ENCODE results near the gene MMP15. TPM values are rescaled to one million over a fixed set of nuclear protein-coding genes. Genes with fewer than 3 reads are reported as not detected.

MMP15 gene
- total and polyA plus RNA-seq, 2 of the 13 experiments (the other 11 are each of a cell fraction or from before 2014, with no cell fraction given): 35.2 to 44.9 TPM

DNA sequence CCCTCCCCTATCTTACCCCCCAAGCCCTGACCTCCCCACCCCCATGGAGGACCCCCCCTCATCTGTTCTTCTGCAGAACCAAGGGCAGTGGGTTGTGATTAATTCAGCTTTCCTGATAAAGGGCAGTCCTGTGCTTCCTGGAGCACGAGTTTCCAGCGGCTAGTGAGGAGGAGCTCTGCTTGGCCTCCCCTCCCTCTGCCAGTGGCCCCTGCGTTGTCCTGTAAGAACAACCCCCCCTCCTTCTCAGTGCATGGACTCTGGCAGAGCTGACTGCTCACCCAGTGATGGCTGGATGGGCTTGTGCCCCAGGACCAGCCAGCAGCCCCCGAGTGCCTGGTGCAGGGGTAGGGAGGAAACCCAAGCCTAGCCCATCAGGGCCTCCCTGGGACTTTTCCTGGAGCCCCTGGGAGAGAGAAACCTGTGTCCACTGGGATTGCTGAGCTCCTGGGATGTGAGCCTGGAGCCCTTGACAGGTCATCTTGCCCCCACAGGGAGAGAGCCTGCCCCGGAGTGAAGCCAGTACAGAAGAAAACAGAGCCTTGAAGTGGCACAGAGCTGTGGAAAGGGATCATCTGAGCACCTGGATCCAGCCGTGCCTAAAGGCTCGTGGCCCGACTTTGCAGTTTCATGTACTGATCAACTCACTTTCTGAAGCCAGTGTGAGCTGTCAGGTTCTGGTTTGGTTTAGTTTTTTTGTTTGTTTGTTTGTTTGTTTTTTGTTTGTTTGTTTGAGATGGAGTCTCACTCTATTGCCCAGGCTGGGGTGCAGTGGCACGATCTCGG lies 26.5 kb downstream of the MMP15 start (continued):
- TF ChIP-seq WIZ (CRISPR knock-in tag; IDR thresholded peaks at IDR 0.05) (no peak), ZNF121 (CRISPR knock-in tag; IDR thresholded peaks at IDR 0.05) (no peak), FOXP1 (IDR thresholded peaks at IDR 0.05) (0 out of 2 replicates have a peak, but pooled peaks have one; percentile 32), FOXP1 (CRISPR knock-in tag; IDR thresholded peaks at IDR 0.05) (no peak)

DNA sequence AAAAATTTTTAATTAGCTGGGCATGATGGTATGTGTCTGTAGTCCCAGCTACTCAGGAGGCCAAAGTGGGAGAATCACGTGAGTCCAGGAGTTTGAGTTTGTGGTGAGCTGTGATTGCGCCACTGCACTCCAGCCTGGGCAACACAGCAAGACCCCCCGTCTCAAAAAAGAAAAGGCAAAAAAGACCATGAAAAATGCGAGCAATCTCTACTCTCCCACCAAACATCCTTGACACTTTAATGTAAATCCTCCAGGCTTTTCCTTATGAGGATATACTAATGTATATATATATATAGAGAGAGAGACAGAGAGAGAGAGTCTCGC lies 28.1 kb downstream of the MMP15 start:
- no peaks in the 10 kb centered on the region for H3K9me3 ChIP-seq (ENCODE audit: low read length)
- no peak for FAIRE-seq
- BruUV-seq (replicated peaks): no TSS peak
- ChIA-PET CTCF (ENCODE audit: low intra/inter-chr PET ratio, low total read pairs) (no interaction called here), POLR2A (interaction anchor here (1.4 kb wide), 1 partner anchor 21 kb away, joined by 5 read pairs; no protein-coding TSS in a partner anchor)
- no peaks in the 10 kb centered on the region for H3K36me3 ChIP-seq (replicated peaks in 1 of 2; ENCODE audit: control insufficient read depth in 1 of 2, insufficient read depth in 2 of 2, low read length in 2 of 2)
- in situ Hi-C loops (cut with HindIII; ENCODE audit: extremely low pct_ligation_motif_present, low pct_unique_long_range_greater_than_20kb): no loop called here
- H4K20me1 ChIP-seq (ENCODE audit: insufficient read depth, low read length): no peaks in the 10 kb centered on the region
- peaks cover 3 to 23% of the 10 kb centered on the region in 2 experiments; a peak in 4 of 5 replicates for H3K27me3 ChIP-seq (ENCODE audit: control insufficient read depth in 1 of 2, insufficient read depth in 2 of 2, low read length in 2 of 2)
- no peak for ATAC-seq
- TF ChIP-seq ZNF121 (CRISPR knock-in tag; IDR thresholded peaks at IDR 0.05): peak; percentile 86
- TF ChIP-seq DZIP1 (CRISPR knock-in tag; IDR thresholded peaks at IDR 0.05): no peak
- H2AFZ ChIP-seq (ENCODE audit: low read length): no peak overlapping the region
- peaks cover 22% of the 10 kb centered on the region for H3K4me1 ChIP-seq (ENCODE audit: insufficient read depth, low read length)
- H3K79me2 ChIP-seq (ENCODE audit: insufficient read depth, low read length): no peaks in the 10 kb centered on the region
- WGBS (ENCODE audit: low lambda C conversion rate): 60% methylated on average over 5 of the region's 5 CpGs
- H3K9ac ChIP-seq (ENCODE audit: insufficient read depth, low read depth, low read length): no peak overlapping the region
- no peak for DNase-seq (ENCODE audit: low spot score)
- no peak overlapping the region for H3K4me3 ChIP-seq (replicated peaks in 1 of 3; ENCODE audit: insufficient read depth in 1 of 3, low read depth in 2 of 3, low read length in 3 of 3)
- intact Hi-C loops (cut with micrococcal nuclease; ENCODE audit: unreplicated experiment): no loop called here
- no peak overlapping the region for H3K4me2 ChIP-seq (ENCODE audit: low read depth, low read length)
- H3K27ac ChIP-seq (ENCODE audit: extremely low read length, insufficient read depth, low read length): no peak overlapping the region

Measured in HepG2 (cell line).